GM18498 (cell line): ENCODE measurements around the gene KIAA1958.
"Not testable (repeated sequence)": the region's sequence is repeated elsewhere in the genome, so short reads cannot be mapped to it uniquely, and the experiment has no call there.

Experiments used
- ATAC-seq: cut with Tn5 transposase; IDR thresholded peaks from one replicate; pipeline ENCODE4 v1.9.1; 2021; ENCODE audit warnings: mild to moderate bottlenecking, moderate library complexity; ENCODE audit not compliant: unreplicated experiment

The KIAA1958 gene

DNA sequence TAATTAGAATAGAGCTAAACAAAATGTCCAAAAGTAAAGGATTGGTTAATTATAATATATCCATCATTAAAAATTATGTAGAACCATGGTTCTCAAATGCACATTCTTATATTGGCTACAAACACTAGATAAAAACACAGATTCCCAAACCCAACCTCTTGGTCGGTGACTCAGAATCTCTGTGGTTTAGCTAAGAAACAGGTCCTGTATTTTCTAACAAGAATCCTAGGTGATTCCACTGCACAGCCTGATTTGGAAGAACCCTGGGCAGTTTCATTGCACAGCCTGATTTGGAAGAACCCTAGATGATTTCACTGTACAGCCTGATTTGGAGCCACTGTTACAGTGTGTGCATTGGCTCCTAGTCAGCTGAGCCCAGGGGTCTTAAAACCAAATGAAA is 67.9 kb downstream of the KIAA1958 start:
- ATAC-seq = no peak

DNA sequence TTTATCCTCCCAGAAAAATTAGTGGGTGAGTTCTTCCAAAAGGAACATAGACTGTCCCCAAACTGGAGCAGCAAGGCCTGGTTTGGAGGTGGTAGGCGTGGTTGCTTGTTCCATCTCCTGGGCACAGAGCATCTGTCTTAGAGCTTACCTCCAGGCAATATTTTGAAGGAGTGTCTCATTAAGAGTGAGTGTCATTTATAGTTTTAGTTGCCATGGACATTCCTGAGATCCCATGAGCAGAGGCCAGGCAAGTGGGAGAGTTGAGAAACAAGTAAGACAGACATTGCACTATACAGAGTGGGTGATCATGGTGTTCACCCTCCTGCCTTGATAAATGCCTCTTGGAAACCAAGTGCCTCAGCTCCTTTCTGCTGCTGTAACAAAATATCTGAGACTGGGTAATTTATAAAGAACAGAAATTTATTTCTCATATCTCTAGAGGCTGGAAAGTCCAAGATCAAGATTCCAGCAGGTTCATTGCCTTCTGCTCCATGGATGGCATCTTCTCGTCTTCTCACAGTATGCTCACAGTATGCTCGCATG is 68.5 kb downstream of the KIAA1958 start:
- ATAC-seq = no peak

DNA sequence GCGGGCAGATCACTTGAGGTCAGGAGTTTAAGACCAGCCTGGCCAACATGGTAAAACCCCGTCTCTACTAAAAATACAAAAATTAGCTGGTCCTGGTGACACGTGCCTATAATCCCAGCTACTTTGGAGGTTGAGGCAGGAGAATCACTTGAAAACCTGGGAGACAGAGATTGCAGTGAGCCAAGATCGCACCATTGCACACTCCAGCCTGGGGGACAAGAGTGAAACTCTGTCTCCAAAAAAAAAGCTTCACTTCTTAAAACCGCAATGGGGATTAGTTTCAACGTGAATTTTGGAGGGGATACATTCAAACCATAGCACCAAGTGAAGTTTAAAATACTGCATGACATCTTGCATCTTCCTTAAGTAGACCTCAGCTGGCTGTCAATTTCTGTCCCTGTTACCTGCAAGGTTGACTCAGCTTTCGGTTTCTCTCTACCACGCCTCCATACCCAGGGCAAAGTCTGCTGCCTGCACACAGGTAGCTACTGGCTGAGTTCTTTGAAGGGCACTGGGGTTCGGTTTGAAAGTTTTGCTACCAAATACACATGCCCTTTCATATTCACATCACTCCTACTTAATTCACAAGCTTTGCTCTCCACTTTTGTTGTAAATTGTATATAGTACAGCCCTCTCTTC is 69.3 kb downstream of the KIAA1958 start:
- ATAC-seq = no peak

DNA sequence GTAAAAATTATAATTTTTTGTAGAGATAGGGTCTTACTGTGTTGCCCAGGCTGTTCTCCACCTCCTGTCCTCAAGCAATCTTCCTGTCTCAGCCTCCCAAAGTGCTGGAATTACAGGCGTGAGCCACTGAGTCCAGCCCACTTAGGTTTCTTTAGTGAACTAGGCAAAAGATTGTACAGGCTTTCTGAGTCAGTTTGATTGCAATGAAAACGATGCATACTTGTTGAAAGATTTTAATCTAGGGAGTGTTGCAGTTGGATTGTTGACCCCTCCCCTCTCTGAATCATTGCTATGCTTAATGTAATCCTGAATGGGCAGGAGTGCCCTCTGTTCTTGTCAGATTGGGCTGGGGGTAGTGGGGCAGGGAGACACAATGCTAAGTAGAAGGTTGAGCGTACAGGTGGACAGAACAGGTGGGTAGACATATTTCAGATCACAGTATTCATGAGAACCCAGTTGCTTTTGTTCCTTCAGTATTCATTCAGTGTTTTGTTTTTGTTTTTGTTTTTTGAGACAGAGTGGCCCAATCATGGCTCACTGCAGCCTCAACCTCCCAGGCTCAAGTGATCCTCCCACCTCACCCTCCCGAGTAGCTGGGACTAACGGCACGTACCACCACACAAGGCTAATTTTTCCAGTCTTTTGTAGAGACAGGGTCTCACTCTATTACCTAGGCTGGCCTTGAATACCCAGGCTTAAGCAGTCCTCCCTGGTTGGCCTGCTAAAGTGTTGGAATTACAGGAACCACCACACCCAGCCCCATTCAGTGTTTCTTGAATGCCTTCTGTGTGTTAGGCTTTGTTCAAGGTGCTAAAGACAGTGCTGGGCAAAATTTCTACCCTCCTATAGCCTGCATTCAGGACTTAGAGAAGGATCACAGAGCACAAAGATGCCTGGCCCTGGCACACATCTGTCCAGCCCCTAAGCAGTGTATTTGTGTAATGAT is 70.1 kb downstream of the KIAA1958 start:
- no peak for ATAC-seq

DNA sequence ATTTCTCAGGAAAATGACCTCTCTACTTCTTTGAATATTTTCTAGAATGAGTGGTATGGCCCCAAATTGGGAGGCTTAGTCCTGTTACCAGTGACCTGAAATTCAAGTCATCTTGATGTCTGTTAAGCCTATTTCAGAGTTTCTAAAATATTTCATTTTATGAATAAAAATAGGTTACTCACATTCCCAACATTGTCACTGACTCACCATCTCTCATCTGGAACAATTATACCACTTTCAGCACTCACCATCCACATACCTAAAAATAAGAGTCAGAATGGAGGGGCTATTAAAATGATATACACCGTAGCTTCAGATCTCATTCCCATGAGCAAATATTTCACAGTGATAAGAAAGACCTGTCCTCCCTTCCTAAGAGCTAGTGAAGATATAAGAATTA is 71.8 kb downstream of the KIAA1958 start:
- no peak for ATAC-seq

DNA sequence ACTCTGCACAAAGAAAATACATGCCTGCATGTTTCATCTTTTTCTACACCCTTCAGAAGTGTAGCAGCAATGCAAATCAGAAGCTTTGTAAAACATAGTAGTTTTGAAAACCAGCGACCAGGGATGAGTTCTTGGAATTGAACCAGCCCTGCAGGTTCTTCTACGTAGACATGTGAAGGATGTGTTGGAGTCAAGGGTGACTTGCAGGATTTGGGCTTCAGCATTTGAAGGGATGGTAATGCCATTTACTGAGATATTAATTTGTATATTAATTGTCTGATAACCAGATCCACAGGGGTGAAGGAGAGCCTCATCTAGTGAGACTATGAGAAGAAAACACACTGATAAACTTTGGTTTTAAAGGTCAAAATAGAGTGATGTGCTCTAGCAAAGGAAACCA is 72.4 kb downstream of the KIAA1958 start:
- ATAC-seq = no peak

DNA sequence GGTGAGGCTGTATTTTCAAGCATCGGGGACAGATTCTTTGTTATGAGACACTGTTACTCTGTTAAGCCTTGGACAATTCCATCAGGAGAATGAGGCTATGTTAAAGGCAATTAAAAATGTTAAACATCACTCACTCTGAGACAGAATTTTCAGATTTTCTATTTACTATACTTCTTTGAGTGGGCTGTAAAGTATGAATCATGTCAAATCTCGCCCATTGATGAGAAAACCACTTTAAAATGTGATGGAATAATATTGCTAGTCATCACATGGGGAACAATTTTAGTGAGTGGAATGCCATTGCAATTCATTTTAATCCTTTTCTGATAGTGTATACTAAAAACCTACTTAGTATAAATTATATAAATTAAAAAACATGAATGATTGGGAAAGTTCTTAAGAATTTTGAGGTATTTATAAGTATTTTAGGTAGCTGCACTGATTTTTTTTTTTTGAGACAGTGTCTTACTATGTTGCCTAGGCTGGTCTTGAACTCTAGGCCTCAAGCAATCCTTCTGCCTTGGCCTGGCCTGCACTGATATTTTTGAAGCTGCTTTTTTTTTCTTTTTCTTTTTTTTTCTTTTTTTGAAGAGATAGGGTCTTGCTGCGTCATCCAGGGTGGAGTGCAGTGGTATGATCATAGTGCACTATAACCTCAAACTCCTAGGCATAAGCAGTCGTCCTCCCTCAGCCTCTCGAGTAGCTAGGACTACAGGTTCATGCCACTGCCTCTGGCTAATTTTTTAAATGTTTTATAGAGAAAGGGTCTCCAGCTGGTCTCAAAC is 73.2 kb downstream of the KIAA1958 start:
- ATAC-seq = no peak

DNA sequence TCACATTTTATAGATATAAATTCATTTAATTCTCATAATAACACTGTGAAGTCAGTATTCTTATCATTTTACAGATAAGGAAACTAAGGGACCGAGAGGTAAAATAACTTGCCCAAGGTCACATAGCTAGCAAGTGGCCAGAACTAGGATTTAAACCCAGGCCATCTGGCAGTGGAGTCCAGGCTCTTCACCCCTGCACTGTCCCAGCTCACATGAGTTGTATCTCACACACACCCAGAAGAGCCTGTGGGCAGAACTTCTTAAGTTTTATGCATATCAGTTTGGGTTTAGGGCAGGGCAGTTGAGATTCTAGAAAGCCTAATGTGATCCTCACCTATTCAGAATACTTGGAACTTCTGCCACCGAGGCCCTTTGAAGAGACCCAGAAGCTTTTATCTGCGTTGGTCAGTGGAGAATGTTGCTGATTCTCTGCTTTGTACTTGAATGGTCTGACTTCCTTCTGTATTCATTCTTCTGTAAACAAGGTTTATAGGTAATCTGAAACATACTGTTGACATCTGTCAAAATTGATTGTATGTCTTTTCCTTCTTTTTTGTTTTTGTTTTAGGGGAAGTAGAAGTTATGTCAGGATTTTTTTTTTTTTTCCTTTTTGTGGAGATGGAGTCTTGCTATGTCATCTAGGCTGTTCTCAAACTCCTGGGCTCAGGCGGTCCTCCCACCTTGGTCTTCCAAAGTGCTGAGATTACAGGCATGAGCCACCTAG is 75.8 kb downstream of the KIAA1958 start:
- ATAC-seq = no peak

DNA sequence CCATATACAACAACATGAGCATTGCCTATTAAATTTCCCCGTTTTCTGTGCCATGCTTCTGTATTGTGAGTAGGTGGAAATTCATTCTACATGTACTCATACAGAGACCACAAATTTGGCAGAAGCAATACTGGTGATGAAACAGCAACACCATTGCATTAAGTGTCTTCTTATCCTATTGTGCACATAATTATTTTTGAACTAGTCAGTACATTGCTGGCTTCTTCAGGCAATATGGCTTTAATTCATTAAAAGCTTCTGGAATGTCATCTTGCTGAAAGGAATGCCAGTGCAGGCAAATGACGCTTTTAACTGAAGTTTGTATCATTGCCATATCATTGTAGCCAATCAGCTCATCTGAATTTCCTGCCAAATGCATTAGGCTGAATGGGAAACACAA is 82.6 kb downstream of the KIAA1958 start:
- ATAC-seq = no peak

DNA sequence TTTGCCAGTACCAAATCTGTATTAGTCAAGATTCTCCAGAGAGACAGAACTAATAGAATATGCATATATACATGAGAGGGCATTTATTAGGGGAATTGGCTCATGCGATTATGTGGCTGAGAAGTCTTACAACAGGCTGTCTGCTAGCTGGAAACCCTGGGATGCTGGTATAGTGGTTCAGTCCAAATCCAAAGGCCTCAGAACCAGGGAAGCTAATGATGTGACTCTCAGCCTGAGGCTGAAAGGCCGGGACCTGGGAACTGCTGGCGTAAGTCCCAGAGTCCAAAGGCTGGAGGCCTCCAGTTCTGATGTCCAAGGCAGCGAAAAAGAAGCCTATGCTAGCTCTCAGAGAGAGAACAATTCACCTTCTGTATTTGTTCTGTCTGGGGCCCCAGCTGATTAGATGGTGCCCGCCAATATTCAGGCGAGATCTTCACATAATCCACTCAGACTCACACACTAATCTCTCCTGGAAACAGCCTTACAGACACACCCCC is 84.1 kb downstream of the KIAA1958 start:
- no peak for ATAC-seq

DNA sequence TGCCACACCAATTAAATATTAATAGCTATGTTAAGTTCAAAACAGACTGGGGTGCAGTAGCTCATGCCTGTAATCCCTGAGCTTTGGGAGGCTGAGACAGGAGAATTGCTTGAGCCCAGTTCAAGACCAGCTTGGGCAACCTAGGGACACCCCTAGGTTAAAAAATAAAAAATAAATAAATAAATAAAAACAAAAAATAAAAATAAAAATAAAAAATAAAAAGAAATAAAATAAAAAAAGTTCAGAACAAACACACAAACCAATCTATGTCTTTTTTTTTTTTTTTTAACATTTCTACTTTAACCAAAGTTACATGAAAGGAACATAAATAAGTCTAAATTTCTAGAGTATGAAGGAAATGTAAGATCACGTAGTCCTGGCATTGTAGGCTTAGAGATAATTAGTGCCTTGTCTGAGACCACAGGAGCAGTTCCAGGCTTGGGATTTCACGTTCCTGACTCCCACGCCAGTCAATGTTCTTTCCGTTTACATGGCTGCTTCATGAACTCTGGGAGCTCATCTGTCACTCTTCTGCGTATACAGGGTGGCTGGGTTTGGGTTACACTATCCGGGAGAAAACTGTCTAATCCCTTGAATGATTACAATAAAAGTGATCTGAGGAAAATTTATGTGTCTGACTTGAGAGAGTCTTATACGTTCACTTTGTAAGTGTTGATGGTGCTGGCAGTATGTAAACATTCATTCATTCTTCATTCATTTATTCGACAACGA is 85.2 kb downstream of the KIAA1958 start:
- ATAC-seq = no peak

DNA sequence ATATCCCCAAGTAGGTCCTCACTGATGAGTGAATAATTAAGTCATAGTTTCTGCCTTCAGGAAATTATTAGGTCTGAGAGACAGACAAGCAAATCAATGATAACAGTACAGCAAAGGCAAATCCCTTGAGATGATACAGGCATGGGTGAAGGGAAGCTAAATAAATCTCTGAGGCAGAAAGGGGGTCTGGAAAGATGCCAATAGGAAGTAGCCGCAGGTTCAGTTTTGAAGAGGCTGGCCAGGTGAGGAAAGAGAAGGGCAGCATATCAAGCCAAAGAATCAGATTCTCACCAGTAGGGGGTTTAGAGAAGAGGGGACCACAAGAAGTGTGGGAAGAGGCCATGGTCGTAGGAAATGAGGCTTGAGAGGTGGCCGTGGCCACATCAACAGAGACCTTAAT is 85.8 kb downstream of the KIAA1958 start:
- ATAC-seq = no peak

DNA sequence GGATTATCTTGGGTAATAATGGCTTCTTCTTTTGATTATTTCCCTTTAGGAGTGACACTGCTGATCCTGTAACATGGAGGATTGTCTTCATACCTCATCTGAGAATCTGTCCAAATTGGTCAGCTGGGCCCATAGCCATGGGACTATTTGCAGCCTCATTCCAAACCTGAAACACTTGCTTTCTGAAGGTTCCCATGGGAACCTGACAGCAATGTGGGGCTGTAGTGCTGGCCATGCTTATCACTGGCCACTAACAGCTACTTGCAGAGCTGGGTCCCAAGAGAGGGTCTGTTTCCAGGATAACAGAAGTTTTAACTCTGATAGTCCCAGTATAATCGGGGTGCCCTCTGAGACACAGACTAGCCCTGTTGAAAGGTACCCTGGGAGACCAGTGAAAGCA is 87.4 kb downstream of the KIAA1958 start:
- ATAC-seq = no peak

DNA sequence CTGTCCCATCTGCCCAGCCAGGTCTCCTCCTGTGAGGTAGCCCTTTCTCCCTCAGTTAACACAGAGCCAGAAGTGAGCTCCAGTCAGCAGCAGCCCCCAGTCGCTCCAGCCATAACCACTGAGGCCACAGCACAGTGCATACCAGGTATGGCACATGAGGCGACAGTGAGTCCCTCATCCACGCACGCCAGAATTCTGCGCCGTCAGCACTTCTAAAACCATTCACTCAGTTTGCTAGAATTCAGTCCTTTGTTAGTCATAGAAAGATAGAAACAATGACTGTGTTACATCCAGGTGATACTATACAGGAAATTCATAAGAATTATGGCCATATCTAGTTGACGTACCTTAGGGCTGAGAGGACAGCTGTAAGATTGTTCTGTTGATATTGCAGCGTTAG is 88.5 kb downstream of the KIAA1958 start:
- no peak for ATAC-seq

DNA sequence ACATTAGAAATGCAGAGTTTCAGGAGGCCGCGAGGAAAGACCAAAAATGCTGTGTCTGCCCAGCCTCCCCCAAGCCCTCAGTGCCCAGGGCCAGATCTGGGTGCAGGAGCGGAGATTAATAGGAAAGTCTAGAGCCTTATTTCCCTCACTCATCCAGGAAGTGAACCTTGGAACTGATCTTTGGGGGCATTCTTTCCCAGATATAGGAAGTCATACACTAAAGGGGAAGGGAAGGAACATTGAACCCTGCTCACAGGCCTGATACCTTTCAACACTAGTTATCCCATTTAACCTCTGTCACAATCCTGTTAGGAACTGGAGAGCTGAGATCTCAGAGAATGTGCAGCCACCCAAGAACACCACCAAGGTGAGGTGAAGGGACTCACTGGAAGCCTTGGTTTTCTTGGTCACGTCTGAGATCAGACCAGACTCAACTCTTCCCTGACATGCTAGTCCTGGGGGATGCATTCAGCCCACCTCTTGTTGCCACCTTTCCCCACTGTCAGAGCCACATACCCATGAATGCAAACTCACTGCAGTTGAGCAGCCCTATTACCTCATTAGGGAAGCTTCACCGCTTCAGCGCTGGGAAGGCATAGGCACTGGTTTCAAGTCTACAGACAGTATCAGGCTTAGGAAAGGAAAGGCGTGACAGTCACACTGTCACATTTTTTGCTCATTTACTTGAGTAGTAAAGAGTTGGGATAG is 95.0 kb downstream of the KIAA1958 start:
- ATAC-seq = no peak

DNA sequence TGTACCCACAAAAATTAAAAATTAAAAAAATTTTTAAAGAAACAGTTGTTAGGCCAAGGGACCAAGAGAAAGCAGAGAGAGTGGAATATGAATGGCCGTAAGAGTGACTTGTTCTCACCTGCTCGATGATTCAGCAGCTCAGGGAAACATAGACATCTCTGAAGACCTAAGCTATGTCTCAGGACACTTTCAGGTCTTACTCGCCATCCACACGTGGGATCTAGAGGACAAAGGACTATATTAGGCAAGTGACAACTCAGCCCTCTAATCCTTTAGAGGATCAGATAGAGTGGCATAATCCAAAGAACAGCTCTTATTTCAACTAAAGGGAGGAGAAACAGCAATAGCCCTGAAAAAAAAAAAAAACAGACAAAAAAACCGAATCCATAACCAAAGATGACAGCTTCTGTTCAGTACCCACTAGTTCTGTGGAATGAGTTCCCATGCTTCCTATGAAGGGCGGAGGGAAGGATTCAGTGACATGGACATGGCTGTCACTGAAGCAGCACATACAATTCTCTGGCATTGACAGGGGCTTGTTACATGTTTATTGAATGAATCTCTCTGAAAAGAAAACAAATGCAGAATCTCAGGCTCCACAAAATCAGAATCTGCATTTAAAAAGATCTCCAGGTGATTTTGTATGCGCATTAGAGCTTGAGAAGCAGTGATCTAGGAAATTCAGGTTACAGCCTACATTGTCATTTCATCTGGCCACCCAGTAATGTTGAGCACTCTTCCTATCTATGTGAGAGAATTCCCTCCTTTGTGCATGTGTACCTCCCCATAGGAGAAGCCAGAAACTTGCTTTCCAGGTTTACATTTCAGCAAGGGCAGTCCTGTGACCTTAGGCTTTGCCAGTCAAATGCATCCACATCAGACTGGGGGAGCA is 96.0 kb downstream of the KIAA1958 start:
- no peak for ATAC-seq

DNA sequence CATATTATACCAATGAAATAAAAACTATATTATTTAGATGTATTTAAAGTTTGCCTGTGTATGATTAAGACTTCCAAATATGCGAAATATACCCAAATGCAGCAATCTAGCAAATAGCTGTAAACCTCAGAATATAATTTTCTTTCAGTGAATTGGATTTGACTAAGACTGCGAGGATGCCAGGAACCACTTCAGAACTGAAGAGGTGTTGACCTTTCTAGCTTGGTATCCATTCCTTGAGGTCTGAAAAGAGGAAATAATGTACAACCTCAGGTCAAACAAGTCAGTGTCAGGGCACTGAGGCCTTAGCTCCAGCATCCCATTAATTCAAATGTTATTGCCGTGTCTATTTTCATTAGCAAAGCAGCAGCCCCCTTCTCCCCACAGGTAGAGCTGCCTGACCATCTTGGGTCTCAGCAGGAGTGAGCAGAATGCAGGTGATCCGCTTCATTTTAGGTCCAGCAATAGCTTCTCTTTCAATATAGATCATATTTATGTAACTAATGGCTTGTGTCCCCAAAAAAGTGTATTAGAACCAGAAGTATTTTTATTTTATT is 100.0 kb downstream of the KIAA1958 start:
- no peak for ATAC-seq

DNA sequence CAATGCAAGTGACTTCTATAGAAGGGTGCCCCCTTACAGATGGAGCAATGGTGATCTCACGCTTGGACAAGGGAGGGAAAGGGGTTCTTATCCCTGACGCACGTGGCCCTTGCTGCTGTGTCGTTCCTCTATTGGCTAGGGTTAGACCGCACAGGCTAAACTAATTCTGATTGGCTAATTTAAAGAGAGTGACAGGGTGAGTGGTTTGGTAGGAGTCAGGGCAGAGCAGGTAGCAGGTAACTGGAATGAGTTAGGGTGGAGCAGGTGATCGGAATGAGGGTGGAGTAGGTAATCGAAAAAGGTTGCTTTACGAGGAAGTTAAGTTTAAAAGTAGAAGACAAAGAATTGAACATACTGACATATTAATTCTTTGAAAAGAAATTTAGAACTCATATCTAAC is 105.2 kb downstream of the KIAA1958 start:
- not testable (repeated sequence) for ATAC-seq
